GM21447 (cell line): ENCODE measurements around the gene SLC5A10.
A peak's percentile ranks its signal among the peaks of the same experiment; 100 is the strongest.
"Not testable (repeated sequence)": the region's sequence is repeated elsewhere in the genome, so short reads cannot be mapped to it uniquely, and the experiment has no call there.

Source experiments
- ATAC-seq: cut with Tn5 transposase; IDR thresholded peaks from one replicate; pipeline ENCODE4 v1.9.1; 2021; ENCODE audit not compliant: unreplicated experiment

SLC5A10 gene

DNA sequence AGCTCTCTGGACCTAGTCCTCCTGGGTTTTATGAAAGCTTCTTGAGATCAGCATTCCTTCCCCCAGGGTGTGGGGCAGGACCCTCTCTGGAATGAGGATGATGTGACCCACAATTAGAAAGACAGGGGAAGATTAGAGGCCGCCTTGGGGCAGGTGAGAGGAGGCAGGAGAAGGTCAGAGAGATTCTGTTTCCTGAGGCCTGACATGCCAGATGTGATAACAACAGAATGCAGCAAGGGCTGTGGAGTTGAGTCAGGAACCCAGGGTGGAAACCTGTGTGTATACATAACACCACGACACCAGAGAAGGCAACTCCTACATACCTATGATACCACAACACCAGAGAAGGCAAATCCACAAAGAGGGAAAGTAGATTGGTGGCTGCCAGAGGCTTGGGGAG is 5.4 kb upstream of the SLC5A10 start:
- ATAC-seq: no peak

DNA sequence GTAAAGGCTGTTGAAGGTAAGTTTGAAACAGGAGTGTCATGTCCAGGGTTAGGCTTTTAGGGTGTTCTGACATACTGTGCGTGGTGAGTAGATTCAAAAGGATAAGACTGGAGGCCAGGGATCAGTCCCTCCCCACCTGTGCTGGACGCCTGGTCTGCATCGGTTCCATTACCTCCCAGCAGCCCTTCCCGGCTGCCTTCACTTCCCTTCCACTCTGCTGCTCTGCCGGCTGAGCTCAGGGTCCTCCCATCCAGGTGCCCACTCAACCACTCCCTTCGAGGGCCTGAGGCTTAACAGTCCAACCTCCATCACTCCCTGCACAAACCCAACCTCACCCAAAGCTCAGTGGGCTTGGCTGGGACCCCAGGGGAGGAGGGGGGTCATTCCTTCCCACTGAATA is 4.1 kb upstream of the SLC5A10 start:
- no peak for ATAC-seq

DNA sequence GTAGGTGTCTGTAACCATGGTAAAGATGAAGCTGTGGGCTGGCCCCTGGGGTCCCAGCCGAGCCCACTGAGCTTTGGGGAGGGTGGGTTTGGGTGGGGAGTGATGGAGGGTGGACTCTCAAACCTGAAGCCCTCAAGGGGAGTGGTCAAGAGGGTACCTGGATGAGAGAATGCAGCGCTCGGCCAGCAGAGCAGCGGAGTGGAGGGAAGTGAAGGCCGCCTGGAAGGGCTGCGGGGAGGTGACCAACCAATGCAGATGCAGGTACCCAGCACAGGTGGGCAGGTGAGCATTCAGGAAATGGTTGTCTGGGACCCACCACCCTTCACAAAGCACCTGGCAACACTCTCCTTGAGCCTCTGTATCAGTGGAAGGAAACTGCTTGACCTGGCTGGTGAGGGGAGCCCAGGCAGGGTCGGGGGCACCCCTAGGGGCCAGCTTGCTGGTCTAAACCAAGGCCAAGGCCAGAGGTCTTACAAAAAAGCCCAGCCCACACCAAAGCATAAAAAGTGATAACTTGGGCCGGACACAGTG is 3.4 kb upstream of the SLC5A10 start:
- no peak for ATAC-seq

- ATAC-seq: no peak
Observed at GRCh38 chr17:18949566-18949965, 2.4 kb upstream of the SLC5A10 start.

DNA sequence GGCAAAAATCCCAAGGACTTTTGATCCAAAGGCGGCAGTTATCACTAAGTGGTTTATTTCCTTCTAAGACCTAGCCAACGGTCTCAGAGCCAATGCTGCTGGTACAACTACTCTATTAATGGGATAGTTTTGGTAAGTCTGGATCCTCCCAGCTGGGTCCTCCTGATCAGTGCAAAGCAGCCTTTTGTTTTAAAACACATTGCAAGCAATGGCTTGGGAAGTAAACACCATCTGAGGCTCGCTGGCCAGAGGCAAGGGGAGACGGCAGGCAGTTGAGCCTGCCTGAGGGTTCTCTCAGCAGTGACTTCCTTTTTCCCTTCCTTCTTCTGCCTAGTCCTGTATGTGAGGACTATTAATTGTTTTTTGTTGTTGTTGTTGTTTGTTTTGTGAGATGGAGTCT is 1.6 kb upstream of the SLC5A10 start:
- no peak for ATAC-seq

- no peak for ATAC-seq
Observed at GRCh38 chr17:18950944-18951905, 740 bp upstream of the SLC5A10 start.

- no peak for ATAC-seq
Observed at GRCh38 chr17:18953231-18953728, 1.3 kb downstream of the SLC5A10 start.

DNA sequence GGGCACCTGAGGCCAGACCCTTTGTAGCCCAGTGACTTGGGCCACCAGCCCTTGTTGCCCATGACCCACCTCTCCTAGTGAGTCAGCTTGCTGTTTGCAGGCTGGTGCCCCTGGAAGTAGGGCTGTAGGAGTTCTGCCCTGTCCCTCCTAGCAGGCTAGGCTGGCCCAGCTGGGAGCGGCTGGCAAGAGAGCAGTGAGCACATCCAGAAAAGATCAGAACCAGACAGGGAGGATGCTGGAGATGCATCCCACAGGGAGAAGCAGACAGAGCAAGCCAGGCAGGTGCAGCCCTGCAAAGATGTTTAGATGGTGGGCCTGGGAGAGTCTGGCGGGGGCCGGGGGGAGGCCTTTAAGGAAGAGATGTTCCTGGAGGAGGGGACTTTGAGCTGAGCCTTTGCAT is 2.4 kb downstream of the SLC5A10 start:
- no peak for ATAC-seq

DNA sequence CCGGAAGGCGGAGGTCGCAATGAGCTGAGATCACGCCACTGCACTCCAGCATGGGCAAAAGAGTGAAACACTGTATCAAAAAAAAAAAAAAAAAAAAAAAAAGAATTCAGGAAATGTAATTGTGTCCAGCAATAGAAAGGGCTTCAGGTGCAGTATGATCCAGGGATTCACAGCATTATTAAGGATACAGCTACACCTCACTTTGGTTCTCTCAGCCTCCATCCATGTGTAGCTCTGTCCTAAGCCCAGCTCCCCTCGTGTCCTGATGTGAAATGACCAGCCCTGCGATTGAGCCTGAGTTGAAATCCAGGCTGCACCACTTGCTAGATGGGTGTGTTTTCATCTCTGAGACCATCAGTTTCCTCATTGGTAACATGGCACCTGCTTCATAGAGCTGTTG is 3.0 kb downstream of the SLC5A10 start:
- ATAC-seq: no peak

GRCh38 chr17:18956021-18956420 is 4.1 kb downstream of the SLC5A10 start:
- not testable (repeated sequence) for ATAC-seq

DNA sequence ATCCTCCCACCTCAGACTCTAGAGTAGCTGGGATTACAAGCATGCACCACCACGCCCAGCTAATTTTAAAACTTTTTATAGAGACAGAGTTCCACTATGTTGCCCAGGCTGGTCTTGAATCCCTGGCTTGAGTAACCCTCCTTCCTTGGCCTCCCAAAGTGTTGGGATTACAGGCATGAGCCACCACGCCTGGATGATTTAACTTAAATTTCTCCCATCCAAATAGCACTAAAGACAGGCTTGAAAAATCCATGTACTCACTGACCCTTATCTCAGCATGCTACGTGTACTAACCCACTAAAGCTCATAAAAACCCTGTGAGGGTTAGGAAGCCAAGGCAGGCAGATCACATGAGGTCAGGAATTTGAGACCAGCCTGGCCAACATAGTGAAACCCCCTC is 4.6 kb downstream of the SLC5A10 start:
- ATAC-seq: no peak

DNA sequence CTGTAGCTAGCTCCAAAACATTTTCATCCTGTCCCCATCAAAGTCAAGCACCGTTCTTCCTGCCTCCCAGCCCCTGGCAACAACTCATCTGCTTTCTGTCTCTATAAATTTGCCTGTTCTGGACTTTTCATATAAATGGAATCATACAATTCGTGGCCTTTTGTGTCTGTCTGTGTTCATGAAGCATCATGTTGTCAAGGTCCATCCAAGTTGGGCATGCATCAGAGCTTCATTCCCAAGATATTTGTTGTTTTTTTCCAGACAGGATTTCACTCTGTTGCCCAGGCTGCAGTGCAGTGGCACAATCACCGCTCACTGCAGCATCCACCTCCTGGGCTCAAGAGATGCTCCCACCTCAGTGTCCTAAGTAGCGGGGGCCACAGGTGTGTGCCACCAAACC is 5.9 kb downstream of the SLC5A10 start:
- ATAC-seq: no peak

DNA sequence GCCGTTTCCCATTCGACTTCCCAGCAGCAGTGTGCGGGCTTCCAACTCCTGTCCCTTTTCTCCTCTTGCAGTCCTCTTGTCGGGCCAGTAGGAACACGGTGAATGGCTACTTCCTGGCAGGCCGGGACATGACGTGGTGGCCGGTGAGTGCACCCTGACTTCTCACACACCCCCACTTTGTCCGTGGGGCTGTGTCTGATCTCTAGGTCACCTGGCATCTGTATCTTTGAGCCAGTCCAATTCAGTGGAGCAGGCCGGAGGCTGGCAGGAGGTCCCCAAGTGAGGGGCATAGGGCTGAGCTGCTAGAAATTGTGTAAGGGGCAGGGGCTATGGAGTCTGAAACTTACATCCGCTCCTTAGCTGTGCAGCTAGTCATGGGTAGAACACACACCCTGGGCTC is 6.6 kb downstream of the SLC5A10 start:
- ATAC-seq: no peak

DNA sequence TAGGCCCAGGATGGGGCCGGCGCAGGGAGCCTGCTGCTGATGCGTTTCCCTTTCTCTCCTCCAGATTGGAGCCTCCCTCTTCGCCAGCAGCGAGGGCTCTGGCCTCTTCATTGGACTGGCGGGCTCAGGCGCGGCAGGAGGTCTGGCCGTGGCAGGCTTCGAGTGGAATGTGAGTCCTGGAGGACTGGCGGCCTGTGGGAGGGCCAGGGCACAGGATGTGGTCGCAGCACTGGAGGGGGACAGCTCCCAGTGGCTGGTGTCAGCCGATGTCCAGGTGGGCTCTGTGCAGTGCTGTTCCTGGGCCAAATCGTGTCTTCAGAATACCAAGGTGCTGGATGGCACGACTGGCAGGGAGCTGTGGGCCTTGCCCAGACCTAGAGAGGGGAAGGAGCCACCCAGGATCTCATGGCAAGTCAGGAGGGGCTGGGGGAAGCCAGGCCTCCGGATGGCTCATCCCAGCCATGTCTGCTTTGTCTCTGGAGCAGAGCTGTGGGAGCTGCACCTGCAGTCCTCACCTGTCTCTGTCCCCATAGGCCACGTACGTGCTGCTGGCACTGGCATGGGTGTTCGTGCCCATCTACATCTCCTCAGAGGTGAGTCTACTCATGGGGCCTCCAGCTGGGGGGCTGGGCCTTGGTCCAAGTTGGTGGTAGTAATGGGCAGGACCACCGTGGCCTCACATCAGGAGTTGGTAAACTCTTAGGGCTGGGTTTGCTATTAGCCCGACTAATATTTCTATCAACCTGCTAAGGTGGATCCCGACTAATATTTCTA is 7.3 kb downstream of the SLC5A10 start:
- ATAC-seq: no peak

DNA sequence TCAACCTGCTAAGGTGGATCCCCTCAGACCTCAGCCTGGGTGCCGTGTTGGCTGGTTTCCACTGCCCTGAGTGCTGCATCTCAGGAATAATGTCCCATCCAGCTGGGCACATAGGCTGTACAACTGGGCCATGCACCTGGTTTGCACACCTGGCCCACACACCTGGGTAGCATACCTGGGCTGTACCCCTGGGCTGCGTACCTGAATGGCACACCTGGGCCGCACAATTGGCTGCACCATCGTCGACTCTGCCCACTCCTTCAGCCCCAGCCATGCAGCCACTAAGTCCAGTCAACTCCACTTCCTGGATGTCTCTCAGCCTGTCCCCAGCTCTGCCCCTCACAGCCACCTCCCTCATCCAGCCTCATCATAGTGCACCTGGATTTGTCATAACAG is 7.9 kb downstream of the SLC5A10 start:
- ATAC-seq: no peak

DNA sequence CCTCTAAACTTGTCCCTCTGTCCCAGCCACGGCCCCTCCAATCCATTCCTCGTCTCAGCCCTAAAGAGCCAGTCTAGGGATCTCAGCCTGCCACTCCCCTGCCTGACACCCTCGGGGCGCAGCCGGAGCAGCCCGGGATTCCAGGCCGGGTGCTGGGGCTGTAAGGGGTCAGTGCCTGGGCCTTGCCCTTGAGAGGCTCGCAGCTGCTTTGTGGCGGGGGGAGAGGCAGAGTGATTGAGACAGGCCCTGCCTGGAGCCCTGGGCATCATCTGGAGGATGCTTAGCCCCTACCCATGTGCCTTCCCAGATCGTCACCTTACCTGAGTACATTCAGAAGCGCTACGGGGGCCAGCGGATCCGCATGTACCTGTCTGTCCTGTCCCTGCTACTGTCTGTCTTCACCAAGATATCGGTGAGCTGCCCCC is 8.3 kb downstream of the SLC5A10 start:
- no peak for ATAC-seq

DNA sequence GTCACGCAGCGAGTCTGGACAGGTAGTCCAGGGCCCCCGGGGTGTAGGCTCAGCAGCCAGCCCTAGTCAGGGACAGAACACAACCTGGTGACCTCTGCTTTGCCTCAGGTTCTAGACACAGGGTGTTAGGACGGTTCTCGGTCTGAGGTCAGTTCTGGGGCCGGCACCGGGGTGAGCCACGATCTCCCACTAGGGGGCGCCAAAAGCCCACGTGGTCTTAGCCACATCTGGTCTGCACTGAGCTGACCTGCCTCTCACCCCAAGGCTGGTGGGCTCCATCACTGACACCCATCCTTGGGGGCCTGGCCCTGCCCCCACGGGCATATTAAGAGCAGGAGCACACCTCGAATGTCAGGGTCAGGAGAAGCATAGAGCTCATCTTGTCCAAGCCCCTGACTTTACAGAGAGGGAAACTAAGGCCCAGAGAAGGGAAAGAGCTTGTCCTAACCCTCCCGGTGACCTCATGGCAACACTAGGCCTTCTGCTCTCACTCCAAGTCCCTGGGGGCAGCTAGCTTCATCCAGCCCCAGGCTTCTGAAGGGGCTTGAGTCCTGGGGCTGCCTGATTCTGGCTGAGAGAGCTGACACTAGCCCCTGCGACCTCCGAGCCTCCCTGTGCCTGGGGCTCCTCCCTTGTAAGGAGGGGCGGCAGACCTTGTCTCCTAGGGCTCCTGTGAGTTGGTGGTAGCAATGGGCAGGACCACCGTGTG is 9.0 kb downstream of the SLC5A10 start:
- ATAC-seq: peak; percentile 75

- no peak for ATAC-seq
Observed at GRCh38 chr17:18961634-18962493, 9.9 kb downstream of the SLC5A10 start.

- no peak for ATAC-seq
Observed at GRCh38 chr17:18962494-18962815, 10.5 kb downstream of the SLC5A10 start.
